K562 (cell line): ENCODE results near the gene C6orf47. TPM values are rescaled to one million over a fixed set of nuclear protein-coding genes. Genes with fewer than 3 reads are reported as not detected.

ENCODE experiments used
- DEAF1 ChIP-seq: fragments of 450-650 bp; formaldehyde crosslinking; IDR thresholded peaks from 2 replicates; pipeline ENCODE4 v1.4.0; 2020; ENCODE audit warnings: mild to moderate bottlenecking, moderate library complexity
- DNMT1 ChIP-seq: fragments of 450-650 bp; IDR thresholded peaks from 2 replicates; pipeline ENCODE4 v1.6.1; 2016; ENCODE audit warnings: antibody characterized with exemption, mild to moderate bottlenecking
- ELF2 ChIP-seq: fragments of 250-450 bp; sonication (Bioruptor Pico); IDR thresholded peaks from 2 replicates; pipeline ENCODE4 v1.5.0; 2021; ENCODE audit warnings: mild to moderate bottlenecking
- FOXO4 ChIP-seq: fragments of 450-650 bp; formaldehyde crosslinking; IDR thresholded peaks from 2 replicates; pipeline ENCODE4 v1.4.0; 2020; ENCODE audit warnings: mild to moderate bottlenecking, moderate library complexity
- MCM3 ChIP-seq: fragments of 450-650 bp; IDR thresholded peaks from 2 replicates; pipeline ENCODE4 v1.6.1; 2016
- NFXL1 ChIP-seq: fragments of 450-650 bp; formaldehyde crosslinking; IDR thresholded peaks from 2 replicates; pipeline ENCODE4 v1.4.0; 2021; ENCODE audit warnings: mild to moderate bottlenecking
- PBX2 ChIP-seq, 2 experiments: IDR thresholded peaks in 1 of 2; conservative IDR thresholded peaks in 1 of 2; 2 replicates each; pipeline ENCODE4 v1.6.1; 2016; ENCODE audit warnings: low read depth in 2 of 2, mild to moderate bottlenecking in 1 of 2, missing compliant biosample characterization in 1 of 2, missing genetic modification characterization in 1 of 2, moderate library complexity in 1 of 2
- RBM25 ChIP-seq: fragments of 200-400 bp; formaldehyde crosslinking; IDR thresholded peaks from 2 replicates; pipeline ENCODE4 v1.6.1; 2018; ENCODE audit warnings: low read length, low read depth, moderate library complexity; ENCODE audit not compliant: severe bottlenecking
- SRSF7 ChIP-seq: fragments of 200-400 bp; formaldehyde crosslinking; optimal IDR thresholded peaks from 2 replicates; pipeline ENCODE3; 2017; ENCODE audit warnings: mild to moderate bottlenecking, low read depth, low read length
- ZBTB34 ChIP-seq: fragments of 250-450 bp; sonication (Bioruptor Pico); IDR thresholded peaks from 2 replicates; pipeline ENCODE4 v1.8.0; 2021; ENCODE audit warnings: mild to moderate bottlenecking, moderate library complexity
- ZEB2 ChIP-seq: fragments of 450-650 bp; IDR thresholded peaks from 2 replicates; pipeline ENCODE4 v1.6.1; 2016
- ZNF696 ChIP-seq: fragments of 250-450 bp; sonication (Bioruptor Pico); conservative IDR thresholded peaks from 2 replicates; pipeline ENCODE4 v1.4.0; 2020; ENCODE audit warnings: mild to moderate bottlenecking, moderate library complexity
- polyA plus RNA-seq, 8 experiments: library from polyadenylated mRNA; depleted of rRNA in 4 of 8; stranded (reverse) in 5 of 8; unstranded in 3 of 8; fragments of >200 nt; fragmentation: Nextera tagmentation in 2 of 8; fragmentation: Illumina TruSeq in 1 of 8; extraction: Ambion mirVana in 2 of 8; extraction: Trizol in 1 of 8; gene quantifications; 2 replicates each; pipeline versions ENCODE4 v1.2.1 to v1.2.3, GENCODE V29; 2011 to 2014; ENCODE audit warnings: inconsistent platforms in 1 of 8, missing spikeins in 1 of 8
- total RNA-seq, 7 experiments: library from RNA; depleted of rRNA in 6 of 7; stranded (reverse); fragments of >200 nt in 6 of 7; fragmentation: Illumina TruSeq in 2 of 7; extraction: Trizol in 2 of 7; gene quantifications; 2 replicates each; pipeline versions ENCODE4 v1.2.1 to v1.2.3, GENCODE V29; 2011 to 2021; ENCODE audit warnings: low replicate concordance in 1 of 7

The C6orf47 gene
- total and polyA plus RNA-seq, 9 of the 15 experiments (the other 6 are each of a cell fraction or from before 2014, with no cell fraction given) = 0.14 to 43.8 (median 27.0) TPM

- TF ChIP-seq RBM25 (no peak), NFXL1 (CRISPR knock-in tag) (no peak), ZBTB34 (CRISPR knock-in tag) (no peak), FOXO4 (CRISPR knock-in tag) (peak; percentile 69; the same call in 1 of the 2 replicates), SRSF7 (no peak), DNMT1 (no peak), ZEB2 (no peak), MCM3 (no peak), DEAF1 (CRISPR knock-in tag) (0 out of 2 replicates have a peak, but pooled peaks have one; percentile 40), ELF2 (CRISPR knock-in tag) (peak; percentile 83), PBX2 (CRISPR knock-in tag; IDR thresholded peaks at IDR 0.05; ENCODE audit: low read depth) (no peak), PBX2 (tag; conservative IDR thresholded peaks at IDR 0.05; ENCODE audit: low read depth) (no peak; the same call in 1 of the 2 replicates), ZNF696 (CRISPR knock-in tag) (0 out of 2 replicates have a peak, but pooled peaks have one; percentile 1)
These were observed 5.1 kb upstream of the C6orf47 start, which contains the start of gene CSNK2B (continued) for GRCh38 chr6:31665501-31666336.
